ENCODE measurements around the gene MED8. TPM values are rescaled to one million over a fixed set of nuclear protein-coding genes. Genes with fewer than 3 reads are reported as not detected.

MED8 gene
- total RNA-seq, 1 donor from 2014 or later, result 37.3 TPM

DNA sequence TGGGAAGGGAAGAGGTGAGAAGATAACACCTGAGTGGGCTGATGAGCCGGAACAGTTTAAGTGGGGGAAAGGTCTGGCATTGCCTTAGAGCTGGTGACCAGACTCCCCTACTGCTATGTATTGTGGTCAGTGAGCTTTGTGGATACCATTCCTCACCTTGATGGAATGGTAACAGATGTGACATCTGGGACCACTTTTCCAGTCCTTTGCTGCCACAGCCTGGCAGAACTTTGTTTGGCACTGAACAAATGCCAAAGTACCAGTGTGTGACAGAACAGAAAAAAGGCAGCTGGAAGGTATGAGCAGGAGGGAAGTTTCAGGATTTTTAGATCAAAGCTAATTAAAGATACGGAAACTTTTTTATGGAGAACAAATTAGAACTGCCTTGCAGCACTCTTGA, 6.2 kb downstream of the MED8 start:
- intact Hi-C loops (cut with DNase I), result no loop called here
- H3K4me3 ChIP-seq, result no peak overlapping the region

DNA sequence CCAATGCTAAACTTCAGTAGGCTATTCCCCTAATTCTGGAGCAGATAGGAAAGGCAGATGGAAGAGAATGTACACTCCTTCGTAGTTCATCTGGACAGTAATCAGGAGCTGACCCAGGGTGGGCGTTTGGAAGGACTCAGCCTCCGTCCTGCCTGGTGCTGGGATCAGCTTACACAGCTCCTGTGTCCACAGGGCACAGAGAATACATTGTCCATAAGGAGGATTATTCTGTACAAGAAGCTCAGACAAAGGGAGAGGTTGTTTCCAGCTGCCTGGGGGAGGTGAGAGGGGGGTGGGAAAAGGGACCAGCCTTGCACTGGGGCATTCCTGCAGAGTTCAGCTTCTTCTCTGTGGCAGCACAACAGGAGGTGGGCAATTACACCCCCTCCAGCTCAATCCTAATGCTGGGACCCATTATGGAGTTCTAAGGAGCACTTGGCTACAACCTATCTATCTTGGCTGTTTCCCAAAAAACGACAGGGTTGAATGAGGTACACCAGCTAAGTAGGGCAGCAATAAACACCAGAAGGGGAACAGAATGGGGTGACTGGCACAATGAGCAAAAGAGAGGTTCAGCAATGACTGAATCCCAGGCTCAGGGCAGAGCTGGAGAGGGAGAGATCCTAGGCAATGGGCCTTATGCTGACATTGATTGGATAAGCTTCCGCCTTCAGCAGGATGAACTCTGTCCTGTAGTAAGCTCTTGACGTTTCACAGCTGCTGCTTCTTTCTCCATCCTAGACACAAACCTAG, 7.4 kb downstream of the MED8 start:
- H3K9me3 ChIP-seq, result no peaks in the 10 kb centered on the region
- peaks cover 7% of the 10 kb centered on the region for H3K4me1 ChIP-seq
- no peaks in the 10 kb centered on the region for H3K27me3 ChIP-seq
- H3K27ac ChIP-seq, result no peak overlapping the region
- DNase-seq, result no peak
- TF ChIP-seq, protein P1, sequence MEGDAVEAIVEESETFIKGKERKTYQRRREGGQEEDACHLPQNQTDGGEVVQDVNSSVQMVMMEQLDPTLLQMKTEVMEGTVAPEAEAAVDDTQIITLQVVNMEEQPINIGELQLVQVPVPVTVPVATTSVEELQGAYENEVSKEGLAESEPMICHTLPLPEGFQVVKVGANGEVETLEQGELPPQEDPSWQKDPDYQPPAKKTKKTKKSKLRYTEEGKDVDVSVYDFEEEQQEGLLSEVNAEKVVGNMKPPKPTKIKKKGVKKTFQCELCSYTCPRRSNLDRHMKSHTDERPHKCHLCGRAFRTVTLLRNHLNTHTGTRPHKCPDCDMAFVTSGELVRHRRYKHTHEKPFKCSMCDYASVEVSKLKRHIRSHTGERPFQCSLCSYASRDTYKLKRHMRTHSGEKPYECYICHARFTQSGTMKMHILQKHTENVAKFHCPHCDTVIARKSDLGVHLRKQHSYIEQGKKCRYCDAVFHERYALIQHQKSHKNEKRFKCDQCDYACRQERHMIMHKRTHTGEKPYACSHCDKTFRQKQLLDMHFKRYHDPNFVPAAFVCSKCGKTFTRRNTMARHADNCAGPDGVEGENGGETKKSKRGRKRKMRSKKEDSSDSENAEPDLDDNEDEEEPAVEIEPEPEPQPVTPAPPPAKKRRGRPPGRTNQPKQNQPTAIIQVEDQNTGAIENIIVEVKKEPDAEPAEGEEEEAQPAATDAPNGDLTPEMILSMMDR (IDR thresholded peaks at IDR 0.05), result no peak
- no peak overlapping the region for H3K4me3 ChIP-seq
- intact Hi-C loops (cut with DNase I), result no loop called here
- peak; percentile 11 for ATAC-seq
- H3K36me3 ChIP-seq, result peaks cover 64% of the 10 kb centered on the region

More for the DNA sequence above, 6.2 kb downstream of the MED8 start:
- Histone ChIP-seq H3K9me3 (no peaks in the 10 kb centered on the region), H3K27me3 (no peaks in the 10 kb centered on the region), H3K4me1 (peaks cover 14% of the 10 kb centered on the region), H3K36me3 (peaks cover 69% of the 10 kb centered on the region), H3K27ac (no peak overlapping the region)
- no peak for DNase-seq
- TF ChIP-seq, protein P1 (IDR thresholded peaks at IDR 0.05), result no peak
- no peak for ATAC-seq

DNA sequence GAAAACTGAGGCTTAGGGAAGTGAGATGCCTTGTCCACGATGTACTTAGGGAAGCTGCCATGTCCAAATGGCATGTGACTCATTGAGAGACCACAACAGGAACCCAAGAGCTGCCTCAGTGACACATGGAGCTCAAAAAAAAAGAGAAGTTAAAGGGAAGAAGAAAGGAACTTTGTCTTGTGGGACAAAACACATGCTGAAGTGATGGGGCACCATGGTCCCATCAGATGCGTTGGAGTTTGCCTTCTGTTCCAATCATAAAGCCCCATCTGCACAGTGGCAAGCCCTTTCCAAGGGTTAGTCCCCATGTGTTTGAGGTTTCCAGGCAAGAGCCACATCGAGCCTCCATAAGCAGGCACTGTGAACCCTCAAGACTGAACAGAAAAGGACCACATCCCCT, 8.0 kb downstream of the MED8 start:
- H3K4me1 ChIP-seq, result peaks cover 7% of the 10 kb centered on the region
- H3K9me3 ChIP-seq, result no peaks in the 10 kb centered on the region
- H3K27ac ChIP-seq, result no peak overlapping the region
- H3K4me3 ChIP-seq, result no peak overlapping the region
- intact Hi-C loops (cut with DNase I), result no loop called here
- TF ChIP-seq, protein P1 (IDR thresholded peaks at IDR 0.05), result no peak
- peak; percentile 84 for ATAC-seq
- no peak for DNase-seq
- H3K36me3 ChIP-seq, result peaks cover 58% of the 10 kb centered on the region
- no peaks in the 10 kb centered on the region for H3K27me3 ChIP-seq

DNA sequence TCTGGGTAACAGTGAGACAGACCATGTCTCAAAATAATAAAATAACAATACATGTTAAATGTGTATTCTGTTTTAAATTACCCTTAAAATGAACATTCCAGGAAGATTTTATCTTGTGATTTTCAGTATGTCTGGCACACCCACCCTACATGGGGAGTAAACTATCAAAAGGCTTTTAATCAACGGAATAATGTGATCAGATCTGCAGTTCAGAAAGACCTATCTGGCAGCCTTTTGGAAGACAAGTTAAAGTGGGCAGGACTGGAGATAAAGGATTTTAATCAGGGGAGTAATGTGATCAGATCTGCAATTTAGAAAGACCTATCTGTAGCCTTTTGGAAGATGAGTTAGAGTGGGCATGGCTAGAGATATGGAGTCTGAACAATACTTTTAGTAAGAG, 10.1 kb downstream of the MED8 start:
- H3K27me3 ChIP-seq, result no peaks in the 10 kb centered on the region
- H3K36me3 ChIP-seq, result peaks cover 37% of the 10 kb centered on the region
- DNase-seq (no peak), ATAC-seq (no peak)
- no peak overlapping the region for H3K4me3 ChIP-seq
- H3K27ac ChIP-seq, result no peak overlapping the region
- peaks cover 7% of the 10 kb centered on the region for H3K4me1 ChIP-seq
- H3K9me3 ChIP-seq, result no peaks in the 10 kb centered on the region
- intact Hi-C loops (cut with DNase I), result no loop called here
- TF ChIP-seq, protein P1 (IDR thresholded peaks at IDR 0.05), result no peak

DNA sequence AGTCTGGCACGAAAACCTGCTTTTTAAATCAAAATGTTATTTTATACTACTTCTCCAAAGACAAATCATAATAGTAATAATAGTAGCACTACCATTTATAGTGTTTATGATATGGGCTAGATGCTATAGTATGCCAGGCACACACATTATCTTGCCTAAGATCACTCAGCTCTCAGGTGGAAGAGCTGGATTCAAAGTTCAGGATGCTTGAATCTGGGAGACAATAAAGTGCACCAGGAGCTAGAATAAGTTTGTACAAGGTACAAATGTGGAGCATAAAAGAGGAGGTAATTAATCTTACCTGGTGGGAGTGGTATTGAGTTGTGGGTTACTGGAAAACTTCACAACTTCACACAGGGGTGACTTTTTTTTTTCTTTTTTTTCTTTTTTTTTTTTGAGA, 11.8 kb downstream of the MED8 start:
- peaks cover 20% of the 10 kb centered on the region for H3K36me3 ChIP-seq
- ATAC-seq, result no peak
- no peaks in the 10 kb centered on the region for H3K9me3 ChIP-seq
- no peaks in the 10 kb centered on the region for H3K27me3 ChIP-seq
- H3K27ac ChIP-seq, result no peak overlapping the region
- intact Hi-C loops (cut with DNase I), result no loop called here
- peaks cover 7% of the 10 kb centered on the region for H3K4me1 ChIP-seq
- TF ChIP-seq, protein P1 (IDR thresholded peaks at IDR 0.05), result no peak
- no peak overlapping the region for H3K4me3 ChIP-seq
- no peak for DNase-seq
